GM23338 (cell line): ENCODE results near the gene MLST8. TPM values are rescaled to one million over a fixed set of nuclear protein-coding genes. Genes with fewer than 3 reads are reported as not detected.

ENCODE experiments used
- ATAC-seq: fragments of 200-7000 bp; cut with Tn5 transposase; 3 replicates; pipeline ENCODE4 v1.9.1; 2020
- DNase-seq: peaks from one replicate; pipeline ENCODE4 v3.0.0-alpha.2; 2015; ENCODE audit warnings: low spot score
- H2AFZ ChIP-seq: fragments of 200-600 bp; sonication (generic); 2 replicates; pipeline ENCODE4 v1.8.0; 2016; ENCODE audit warnings: antibody characterized with exemption, mild to moderate bottlenecking, moderate library complexity
- H3F3A ChIP-seq: fragments of 200-600 bp; sonication (generic); replicated peaks from 2 replicates; pipeline ENCODE4 v1.8.0; 2017; ENCODE audit warnings: antibody characterized with exemption, mixed run types, low read depth
- H3K27ac ChIP-seq: fragments of 200-600 bp; sonication (generic); 2 replicates; pipeline ENCODE4 v1.6.1; 2016; ENCODE audit warnings: low read depth
- H3K27me3 ChIP-seq: fragments of 200-600 bp; sonication (generic); 2 replicates; pipeline ENCODE4 v1.8.0; 2016; ENCODE audit warnings: mild to moderate bottlenecking, mixed run types, moderate library complexity; ENCODE audit not compliant: insufficient read depth
- H3K36me3 ChIP-seq: fragments of 200-600 bp; sonication (generic); 2 replicates; pipeline ENCODE4 v1.8.0; 2016; ENCODE audit warnings: mild to moderate bottlenecking; ENCODE audit not compliant: insufficient read depth
- H3K4me1 ChIP-seq: fragments of 200-600 bp; sonication (generic); 2 replicates; pipeline ENCODE4 v1.8.0; 2016; ENCODE audit warnings: mild to moderate bottlenecking, moderate library complexity; ENCODE audit not compliant: insufficient read depth
- H3K4me2 ChIP-seq: fragments of 200-600 bp; sonication (generic); 2 replicates; pipeline ENCODE4 v1.7.1; 2017; ENCODE audit warnings: mixed run types
- H3K4me3 ChIP-seq: fragments of 200-600 bp; sonication (generic); 2 replicates; pipeline ENCODE4 v1.6.1; 2016; ENCODE audit warnings: mixed run types
- H3K79me2 ChIP-seq: fragments of 200-600 bp; sonication (generic); replicated peaks from 2 replicates; pipeline ENCODE4 v1.8.0; 2017; ENCODE audit warnings: mild to moderate bottlenecking; ENCODE audit not compliant: insufficient read depth
- H3K9me2 ChIP-seq: fragments of 200-600 bp; sonication (generic); 2 replicates; pipeline ENCODE4 v1.8.0; 2017; ENCODE audit not compliant: insufficient read depth
- H4K20me1 ChIP-seq: fragments of 200-600 bp; sonication (generic); replicated peaks from 2 replicates; pipeline ENCODE4 v1.8.0; 2017; ENCODE audit warnings: mild to moderate bottlenecking; ENCODE audit not compliant: insufficient read depth
- H3K27ac Mint-ChIP-seq: 2 replicates; pipeline ENCODE4 v1.8.0; 2020; ENCODE audit warnings: inconsistent platforms, mild to moderate bottlenecking, moderate library complexity, mixed read lengths
- H3K27me3 Mint-ChIP-seq: 3 replicates; pipeline ENCODE4 v1.8.0; 2022; ENCODE audit warnings: low read depth, mild to moderate bottlenecking, moderate library complexity, mixed read lengths, inconsistent platforms; ENCODE audit not compliant: insufficient read depth, poor library complexity
- H3K36me3 Mint-ChIP-seq: 3 replicates; pipeline ENCODE4 v1.8.0; 2021; ENCODE audit warnings: low read depth, mild to moderate bottlenecking, inconsistent platforms, moderate library complexity, mixed read lengths
- H3K4me1 Mint-ChIP-seq: 3 replicates; pipeline ENCODE4 v1.8.0; 2020; ENCODE audit warnings: mild to moderate bottlenecking, inconsistent platforms, mixed read lengths
- H3K4me3 Mint-ChIP-seq: 3 replicates; pipeline ENCODE4 v1.8.0; 2021; ENCODE audit warnings: moderate library complexity, mild to moderate bottlenecking, inconsistent platforms, mixed read lengths
- H3K9me3 Mint-ChIP-seq: 3 replicates; pipeline ENCODE4 v1.8.0; 2020; ENCODE audit warnings: moderate library complexity, mild to moderate bottlenecking, inconsistent platforms, mixed read lengths
- CREB1 ChIP-seq: fragments of 250-450 bp; sonication (Bioruptor Pico); IDR thresholded peaks from 2 replicates; pipeline ENCODE4 v1.5.0; 2020; ENCODE audit warnings: low read depth, mild to moderate bottlenecking, moderate library complexity
- ETS1 ChIP-seq: IDR thresholded peaks from 2 replicates; pipeline ENCODE4 v1.6.1; 2016; ENCODE audit warnings: antibody characterized with exemption
- EZH2phosphoT487 ChIP-seq: fragments of 200-600 bp; sonication (generic); IDR thresholded peaks from one replicate; pipeline ENCODE4 v1.8.1; 2018; ENCODE audit warnings: antibody characterized with exemption; ENCODE audit not compliant: unreplicated experiment
- JUNB ChIP-seq: IDR thresholded peaks from one replicate; pipeline ENCODE4 v1.6.1; 2016; ENCODE audit warnings: antibody characterized with exemption; ENCODE audit not compliant: unreplicated experiment
- NANOG ChIP-seq: IDR thresholded peaks from 2 replicates; pipeline ENCODE4 v1.6.1; 2016; ENCODE audit warnings: antibody characterized with exemption, borderline replicate concordance
- POLR2AphosphoS5 ChIP-seq: IDR thresholded peaks from 2 replicates; pipeline ENCODE4 v1.6.1; 2016; ENCODE audit warnings: antibody characterized with exemption, low read depth
- REST ChIP-seq: IDR thresholded peaks from one replicate; pipeline ENCODE4 v1.6.1; 2018; ENCODE audit warnings: antibody characterized with exemption; ENCODE audit not compliant: unreplicated experiment
- ZNF462 ChIP-seq: fragments of 250-450 bp; sonication (Bioruptor Pico); IDR thresholded peaks from 2 replicates; pipeline ENCODE4 v1.5.0; 2020; ENCODE audit warnings: mild to moderate bottlenecking, moderate library complexity
- polyA plus RNA-seq: library from polyadenylated mRNA; unstranded; fragments of >200 nt; fragmentation: Nextera tagmentation; extraction: Ambion mirVana; gene quantifications from 2 replicates; pipeline ENCODE4 v1.2.1, GENCODE V29; 2016
- total RNA-seq: library from RNA; depleted of rRNA; stranded (reverse); fragments of >200 nt; shearing (Covaris generic); gene quantifications from 2 replicates; pipeline ENCODE4 v1.2.3, GENCODE V29; 2014

MLST8 gene
- total and polyA plus RNA-seq, 2 experiments from 2014 or later, result 58.8 to 138 TPM

GRCh38 chr16:2231016-2231931 is 26.0 kb downstream of the MLST8 start (continued):
- TF ChIP-seq ZNF462, result no peak
- no peak for TF ChIP-seq POLR2AphosphoS5
- TF ChIP-seq NANOG, result no peak

- Mint-ChIP-seq H3K27me3 (peaks cover 17% of the 10 kb centered on the region), H3K36me3 (peaks cover 9% of the 10 kb centered on the region; the same call in 2 of the 3 replicates), H3K4me3 (no peak overlapping the region), H3K4me1 (no peaks in the 10 kb centered on the region), H3K27ac (no peak overlapping the region), H3K9me3 (no peaks in the 10 kb centered on the region)
- peaks cover 12% of the 10 kb centered on the region for H3K27me3 ChIP-seq
- H3K4me1 ChIP-seq, result no peaks in the 10 kb centered on the region
- H3K4me2 ChIP-seq, result no peak overlapping the region
- 0 out of 2 replicates have a peak, but pooled peaks cover 5% of the 10 kb centered on the region for H3K36me3 ChIP-seq
- H3F3A ChIP-seq, result no peaks in the 10 kb centered on the region
- no peak overlapping the region for H3K4me3 ChIP-seq
- no peak overlapping the region for H2AFZ ChIP-seq
- no peak for ATAC-seq
- H4K20me1 ChIP-seq, result no peaks in the 10 kb centered on the region; the same call in 1 of the 2 replicates
- no peaks in the 10 kb centered on the region for H3K9me2 ChIP-seq
- no peak for DNase-seq
- no peak overlapping the region for H3K27ac ChIP-seq
- H3K79me2 ChIP-seq, result peaks cover 7% of the 10 kb centered on the region
- TF ChIP-seq ETS1 (no peak), POLR2AphosphoS5 (no peak), REST (no peak), CREB1 (CRISPR knock-in tag) (no peak), NANOG (no peak), EZH2phosphoT487 (no peak), JUNB (no peak)
Observed at GRCh38 chr16:2232094-2232990, 27.1 kb downstream of the MLST8 start.
